Lower leg skin (tissue), 3 donors: Measurements from ENCODE around the gene GPC3.

ENCODE experiments used
- CTCF ChIP-seq, 3 donors: fragments of 450-650 bp; IDR thresholded peaks; one replicate each; pipeline ENCODE4 v1.5.1; 2016; ENCODE audit warnings: antibody characterized with exemption in 3 of 3, mild to moderate bottlenecking in 3 of 3, moderate library complexity in 2 of 3
- POLR2A ChIP-seq, 2 donors: fragments of 450-650 bp; IDR thresholded peaks; one replicate each; pipeline ENCODE4 v1.6.1; 2016 to 2017; ENCODE audit warnings: antibody characterized with exemption in 2 of 2, mild to moderate bottlenecking in 1 of 2, moderate library complexity in 1 of 2

DNA sequence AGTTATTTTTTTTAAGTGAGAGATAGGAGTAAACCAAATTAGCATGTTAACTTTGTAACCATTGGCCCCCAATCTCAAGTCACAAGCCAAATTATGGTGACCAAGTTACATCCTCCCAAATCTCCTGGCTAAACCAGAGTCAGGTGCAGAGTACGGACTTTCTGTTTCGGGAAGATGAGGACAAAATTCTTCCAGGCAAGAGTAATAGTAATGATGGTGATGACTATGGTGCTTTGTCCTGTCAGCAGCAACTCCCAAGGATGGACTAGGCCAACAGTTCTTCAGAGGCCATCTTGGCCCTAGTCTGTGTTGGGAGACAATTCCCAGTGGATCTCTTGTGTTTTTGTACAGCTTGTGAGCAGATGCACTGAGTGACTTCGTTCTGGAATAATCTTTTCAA is 148.8 kb downstream of the GPC3 start:
- TF ChIP-seq CTCF (IDR thresholded peaks at IDR 0.05): no peak
- no peak for TF ChIP-seq POLR2A (IDR thresholded peaks at IDR 0.05)
